K562 (cell line): ENCODE results near the gene TBC1D26. TPM values are rescaled to one million over a fixed set of nuclear protein-coding genes. Genes with fewer than 3 reads are reported as not detected.
A peak's percentile ranks its signal among the peaks of the same experiment; 100 is the strongest.

ENCODE experiments used
- ATAC-seq: fragments of 200-7000 bp; cut with Tn5 transposase; 3 replicates; pipeline ENCODE4 v1.9.1; 2020; ENCODE audit warnings: moderate library complexity
- BruUV-seq: library from RNA; stranded (reverse); fragments of 400-500 nt; replicated peaks from 2 replicates; lab custom pipeline; 2021; lab: Mats Ljungman, UMichigan
- CTCF ChIA-PET: fragments of 300-600 bp; formaldehyde crosslinking; extraction: SDS; loops from one replicate; lab custom pipeline; 2021; ENCODE audit warnings: low intra/inter-chr PET ratio; lab: Yijun Ruan, JAX
- POLR2A ChIA-PET: fragments of 300-600, 350-650 bp; sonication (Branson Sonifier 250); formaldehyde crosslinking; extraction: SDS; loops from one replicate; lab custom pipeline; 2021; ENCODE audit warnings: antibody characterized with exemption, inconsistent platforms; lab: Yijun Ruan, JAX
- DNase-seq, 4 experiments: peaks; one replicate each; pipeline versions ENCODE4 v3.0.0 to v3.0.0-alpha.2; 2011 to 2018; ENCODE audit warnings: low spot score in 3 of 4, mixed read lengths in 3 of 4; ENCODE audit errors: extremely low read depth in 1 of 4
- FAIRE-seq: peaks from 2 replicates; lab custom pipeline; 2011; peaks lifted over from hg19 to GRCh38; lab: Jason Lieb, UNC
- H2AFZ ChIP-seq: 2 replicates; pipeline ENCODE4 v1.6.0; 2011; ENCODE audit warnings: low read depth, low read length, control low read depth, inconsistent platforms
- H3K27ac ChIP-seq: fragments of 200-600 bp; 3 replicates; pipeline ENCODE4 v1.8.0; 2011; ENCODE audit warnings: low read depth, mild to moderate bottlenecking, control low read depth, inconsistent platforms, low read length, moderate library complexity, mixed read lengths; ENCODE audit errors: extremely low read depth
- H3K27me3 ChIP-seq, 2 experiments: fragments of 300-600 bp in 1 of 2; 2 replicates in 1 of 2; 3 replicates in 1 of 2; pipeline versions ENCODE4 v1.6.0 to v1.8.0; 2011; ENCODE audit warnings: inconsistent platforms in 2 of 2, low read length in 2 of 2, mild to moderate bottlenecking in 1 of 2, mixed read lengths in 1 of 2, moderate library complexity in 1 of 2; ENCODE audit not compliant: control insufficient read depth in 2 of 2, insufficient read depth in 2 of 2
- H3K36me3 ChIP-seq: fragments of 300-600 bp; 3 replicates; pipeline ENCODE4 v1.8.0; 2011; ENCODE audit warnings: mild to moderate bottlenecking, low read length, inconsistent platforms; ENCODE audit not compliant: control insufficient read depth, insufficient read depth
- H3K4me1 ChIP-seq, 2 experiments: fragments of 200-600 bp in 1 of 2; replicated peaks in 1 of 2; 2 replicates in 1 of 2; 3 replicates in 1 of 2; pipeline versions ENCODE4 v1.5.1 to v1.8.0; 2011; ENCODE audit warnings: inconsistent platforms in 2 of 2, low read length in 2 of 2, mild to moderate bottlenecking in 1 of 2, mixed read lengths in 1 of 2, moderate library complexity in 1 of 2; ENCODE audit not compliant: control insufficient read depth in 2 of 2, insufficient read depth in 2 of 2
- H3K4me2 ChIP-seq: 2 replicates; pipeline ENCODE4 v1.6.1; 2011; ENCODE audit warnings: low read length, control low read depth, inconsistent platforms, mixed read lengths; ENCODE audit not compliant: insufficient read depth
- H3K4me3 ChIP-seq: fragments of 200-600 bp; sonication (generic), shearing (Covaris generic); 2 replicates; pipeline ENCODE4 v1.5.1; 2016; ENCODE audit warnings: control low read depth, inconsistent platforms
- H3K79me2 ChIP-seq: fragments of 200-600 bp; 3 replicates; pipeline ENCODE4 v1.8.0; 2011; ENCODE audit warnings: low read length, inconsistent platforms; ENCODE audit not compliant: control insufficient read depth, insufficient read depth
- H3K9ac ChIP-seq, 2 experiments: 2 replicates each; pipeline versions ENCODE4 v1.6.0 to v1.6.1; 2011; ENCODE audit warnings: low read depth in 2 of 2, low read length in 2 of 2, control low read depth in 1 of 2, inconsistent platforms in 1 of 2, mild to moderate bottlenecking in 1 of 2, mixed read lengths in 1 of 2; ENCODE audit not compliant: insufficient read depth in 1 of 2
- H3K9me1 ChIP-seq: one replicate; pipeline ENCODE4 v1.6.0; 2011; ENCODE audit warnings: inconsistent platforms, mild to moderate bottlenecking, low read length, moderate library complexity; ENCODE audit not compliant: control insufficient read depth, insufficient read depth
- H3K9me3 ChIP-seq: replicated peaks from 2 replicates; pipeline ENCODE4 v1.5.1; 2011; ENCODE audit warnings: low read depth, low read length, inconsistent platforms; ENCODE audit not compliant: control insufficient read depth, insufficient read depth
- H4K20me1 ChIP-seq: replicated peaks from 2 replicates; pipeline ENCODE4 v1.6.1; 2011; ENCODE audit warnings: low read length, inconsistent platforms, mixed read lengths; ENCODE audit not compliant: control insufficient read depth, insufficient read depth
- ARHGAP35 ChIP-seq: fragments of 450-650 bp; IDR thresholded peaks from 2 replicates; pipeline ENCODE4 v1.6.1; 2018; ENCODE audit not compliant: partially characterized antibody
- CEBPZ ChIP-seq: fragments of 150-350 bp; IDR thresholded peaks from 2 replicates; pipeline ENCODE4 v1.6.1; 2014; ENCODE audit warnings: low read depth, mild to moderate bottlenecking, low read length, borderline replicate concordance
- CSDE1 ChIP-seq, 2 experiments: fragments of 450-650 bp; IDR thresholded peaks; 2 replicates each; pipeline ENCODE4 v1.6.1; 2016; ENCODE audit warnings: mild to moderate bottlenecking in 1 of 2
- HCFC1 ChIP-seq: IDR thresholded peaks from 2 replicates; pipeline ENCODE4 v1.6.1; 2012; ENCODE audit warnings: low read depth, low read length, improper control_type of control experiment
- ILF3 ChIP-seq: fragments of 450-650 bp; IDR thresholded peaks from 2 replicates; pipeline ENCODE4 v1.6.1; 2018; ENCODE audit warnings: antibody characterized with exemption, mild to moderate bottlenecking, moderate library complexity, borderline replicate concordance
- IRF2 ChIP-seq: sonication (generic); formaldehyde crosslinking; IDR thresholded peaks from 2 replicates; pipeline ENCODE4 v1.8.1; 2022; ENCODE audit warnings: mild to moderate bottlenecking, missing genetic modification reagents
- ZFP36 ChIP-seq: fragments of 150-350 bp; IDR thresholded peaks from 2 replicates; pipeline ENCODE4 v1.6.1; 2018; ENCODE audit warnings: low read length, low read depth; ENCODE audit not compliant: partially characterized antibody
- ZKSCAN8 ChIP-seq: fragments of 200-800 bp; sonication (Bioruptor generic); IDR thresholded peaks from 2 replicates; pipeline ENCODE4 v1.6.1; 2016; ENCODE audit warnings: missing genetic modification characterization, missing compliant biosample characterization
- ZNF232 ChIP-seq: sonication (generic); formaldehyde crosslinking; IDR thresholded peaks from 2 replicates; pipeline ENCODE4 v1.8.0; 2022; ENCODE audit warnings: mild to moderate bottlenecking, missing genetic modification reagents
- ZNF507 ChIP-seq: conservative IDR thresholded peaks from 2 replicates; pipeline ENCODE4 v1.6.1; 2017; ENCODE audit warnings: missing genetic modification characterization, missing compliant biosample characterization
- WGBS: fragments of 100-300 bp; shearing (Covaris generic); methylation state at CpG from one replicate; pipeline ENCODE4 v1.1.6; 2016; ENCODE audit warnings: low coverage, mixed read lengths; ENCODE audit not compliant: insufficient coverage; ENCODE audit errors: missing lambda C conversion rate; 5-methylcytosine and 5-hydroxymethylcytosine counted together
- in situ Hi-C: fragments of 300-500 bp; cut with MboI; formaldehyde crosslinking; loops from 4 replicates; pipeline ENCODE4 v1.15.0; 2018; ENCODE audit warnings: inconsistent platforms, mixed read lengths
- intact Hi-C: fragments of 100-400 bp; cut with micrococcal nuclease; formaldehyde crosslinking; loops from 2 replicates; pipeline ENCODE4 v1.14.2; 2022
- polyA plus RNA-seq, 8 experiments: library from polyadenylated mRNA; depleted of rRNA in 4 of 8; stranded (reverse) in 5 of 8; unstranded in 3 of 8; fragments of >200 nt; fragmentation: Nextera tagmentation in 2 of 8; fragmentation: Illumina TruSeq in 1 of 8; extraction: Ambion mirVana in 2 of 8; extraction: Trizol in 1 of 8; gene quantifications; 2 replicates each; pipeline versions ENCODE4 v1.2.1 to v1.2.3, GENCODE V29; 2011 to 2014; ENCODE audit warnings: inconsistent platforms in 1 of 8, missing spikeins in 1 of 8
- total RNA-seq, 7 experiments: library from RNA; depleted of rRNA in 6 of 7; stranded (reverse); fragments of >200 nt in 6 of 7; fragmentation: Illumina TruSeq in 2 of 7; extraction: Trizol in 2 of 7; gene quantifications; 2 replicates each; pipeline versions ENCODE4 v1.2.1 to v1.2.3, GENCODE V29; 2011 to 2021; ENCODE audit warnings: low replicate concordance in 1 of 7

Gene TBC1D26
- total and polyA plus RNA-seq, 9 of the 15 experiments (the other 6 are each of a cell fraction or from before 2014, with no cell fraction given) = 0.08 TPM; not detected in 8

- Histone ChIP-seq H3K9me3 (no peaks in the 10 kb centered on the region), H3K27me3 (no peaks in the 10 kb centered on the region), H3K27ac (no peak overlapping the region), H3K36me3 (no peaks in the 10 kb centered on the region), H3K4me1 (no peaks in the 10 kb centered on the region), H3K4me3 (no peak overlapping the region), H3K9ac (no peak overlapping the region), H3K4me2 (no peak overlapping the region), H3K9me1 (no peaks in the 10 kb centered on the region), H4K20me1 (no peaks in the 10 kb centered on the region), H3K79me2 (no peaks in the 10 kb centered on the region), H2AFZ (no peak overlapping the region)
- no peak for DNase-seq
- BruUV-seq = no TSS peak
- no peak for ATAC-seq
- intact Hi-C loops = no loop called here
- ChIA-PET CTCF (no interaction called here), POLR2A (no interaction called here)
- TF ChIP-seq IRF2 (no peak), ZFP36 (peak; percentile 10)
- FAIRE-seq = no peak
- 0% methylated on average over 1 of the region's 1 CpG for WGBS
- in situ Hi-C loops = no loop called here
These were observed 47.0 kb downstream of the TBC1D26 start for GRCh38 chr17:15779119-15779518.

DNA sequence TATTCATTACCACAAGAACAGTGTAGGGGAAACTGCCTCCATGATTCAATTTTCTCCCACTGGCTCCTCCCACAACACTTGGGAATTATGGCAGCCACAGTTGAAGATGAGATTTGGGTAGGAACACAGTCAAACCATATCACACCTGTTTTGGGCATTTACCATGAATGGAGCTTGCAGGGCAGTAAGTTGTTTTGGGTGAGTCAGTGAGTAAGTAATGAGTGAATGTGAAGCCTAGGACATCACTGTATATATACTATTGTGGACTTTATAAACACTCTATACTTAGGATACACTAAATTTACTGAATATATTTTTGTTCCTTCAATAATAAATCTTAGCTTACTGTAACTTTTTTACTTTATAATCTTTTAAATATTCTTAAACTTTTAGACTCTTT, 48.1 kb downstream of the TBC1D26 start:
- no peaks in the 10 kb centered on the region for H3K9me1 ChIP-seq
- no peaks in the 10 kb centered on the region for H3K4me1 ChIP-seq
- H3K9ac ChIP-seq = no peak overlapping the region
- ChIA-PET CTCF (no interaction called here), POLR2A (no interaction called here)
- no peaks in the 10 kb centered on the region for H4K20me1 ChIP-seq
- no peak for ATAC-seq
- H3K27ac ChIP-seq = no peak overlapping the region
- H3K36me3 ChIP-seq = no peaks in the 10 kb centered on the region
- TF ChIP-seq ZNF507 = no peak
- no peak for TF ChIP-seq ZNF232 (CRISPR knock-in tag)
- no peak for TF ChIP-seq ARHGAP35
- TF ChIP-seq HCFC1 = no peak
- TF ChIP-seq ZKSCAN8 (CRISPR knock-in tag) = no peak
- TF ChIP-seq ILF3 = no peak
- no peak for TF ChIP-seq CSDE1 (IDR thresholded peaks at IDR 0.05)
- TF ChIP-seq CEBPZ = no peak
- H3K27me3 ChIP-seq = no peaks in the 10 kb centered on the region
- H2AFZ ChIP-seq = no peak overlapping the region
- H3K4me2 ChIP-seq = no peak overlapping the region
- intact Hi-C loops (no loop called here), in situ Hi-C loops (no loop called here)
- no peaks in the 10 kb centered on the region for H3K79me2 ChIP-seq
- no peak for FAIRE-seq
- no peak overlapping the region for H3K4me3 ChIP-seq
- no TSS peak for BruUV-seq
- H3K9me3 ChIP-seq = no peaks in the 10 kb centered on the region
- DNase-seq = no peak
